NK-92 (cell line): ENCODE measurements around the gene SRSF1.

Experiments
- DNase-seq: peaks from one replicate; lab custom pipeline; 2025; ENCODE audit not compliant: unreplicated experiment; lab: John Stamatoyannopoulos, UW

Gene SRSF1

GRCh38 chr17:58019039-58019438, 12.0 kb upstream of the SRSF1 start:
- DNase-seq: no peak

DNA sequence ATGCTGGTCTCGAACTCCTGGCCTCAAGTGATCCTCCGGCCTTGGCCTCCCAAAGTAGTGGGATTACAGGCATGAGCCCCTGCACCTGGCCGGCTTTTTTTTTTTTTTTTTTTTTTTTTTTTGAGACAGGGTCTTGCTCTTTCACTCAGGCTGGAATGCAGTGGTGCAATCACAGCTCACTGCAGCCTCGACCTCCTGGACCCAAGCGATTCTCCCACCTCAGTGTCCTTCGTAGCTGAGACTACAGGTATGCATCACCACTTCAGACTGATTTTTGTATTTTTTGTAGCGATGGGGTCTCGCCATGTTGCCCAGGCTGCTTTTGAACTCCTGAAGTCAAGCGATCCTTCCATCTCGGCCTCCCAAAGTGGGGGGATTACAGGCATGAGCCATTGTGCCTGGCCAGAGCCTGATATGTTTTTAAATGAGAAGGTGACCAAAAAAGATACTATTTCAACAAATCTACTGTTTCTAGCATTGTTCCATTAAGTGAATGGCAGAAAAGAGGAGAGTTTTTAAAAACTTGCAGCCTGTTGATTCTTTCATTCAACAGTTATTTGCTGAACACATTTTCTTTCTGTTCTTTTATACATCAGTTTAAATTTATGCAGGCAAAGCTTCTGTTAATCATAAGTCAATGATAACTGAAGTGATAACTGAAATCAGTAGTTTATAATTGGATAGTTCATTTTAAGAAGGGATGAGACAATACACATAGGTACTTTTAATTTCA, 3.2 kb upstream of the SRSF1 start:
- DNase-seq: no peak

DNA sequence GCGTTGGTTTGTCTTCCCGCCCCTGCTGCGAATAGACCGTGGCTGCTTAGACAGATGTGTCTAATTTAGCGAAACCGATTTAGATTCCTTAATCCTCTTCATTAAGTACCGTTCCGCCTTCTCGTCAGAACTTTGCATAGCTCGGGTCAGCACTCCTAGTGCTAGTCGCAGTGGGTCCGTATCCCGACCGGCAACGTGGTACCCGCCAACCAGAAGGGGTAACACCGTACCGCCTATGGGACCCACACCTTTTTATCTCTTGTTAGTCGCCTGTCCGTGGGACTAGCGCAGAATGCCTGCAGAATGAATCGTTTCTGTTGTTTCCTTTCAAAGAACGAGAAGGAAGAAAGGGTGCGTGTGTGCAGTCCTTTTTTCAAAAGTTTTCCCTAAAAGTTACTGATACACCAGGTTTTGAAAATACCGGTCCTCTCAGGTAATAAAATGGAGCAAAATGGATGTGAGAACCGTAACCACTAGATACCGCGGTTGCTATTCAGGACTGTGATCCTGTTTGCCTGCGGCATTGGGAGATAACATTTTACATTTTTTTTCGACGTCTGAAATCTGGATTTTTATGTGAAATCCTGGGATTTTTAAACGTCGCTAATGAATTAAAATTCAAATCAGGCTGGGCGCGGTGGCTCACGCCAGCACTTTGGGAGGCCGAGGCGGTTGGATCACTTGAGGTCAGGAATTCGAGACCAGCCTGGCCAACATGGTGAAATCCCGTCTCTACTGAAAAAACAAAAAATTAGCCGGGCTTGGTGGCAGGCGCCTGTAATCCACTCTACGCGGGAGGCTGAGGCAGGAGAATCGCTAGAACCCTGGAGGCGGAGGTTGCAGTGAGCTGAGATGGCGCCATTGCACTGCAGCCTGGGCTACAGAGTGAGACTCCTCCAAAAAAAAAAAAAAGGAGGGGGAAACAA, 998 bp upstream of the SRSF1 start:
- no peak for DNase-seq

- DNase-seq: no peak
Measured at GRCh38 chr17:58006560-58006923, 504 bp downstream of the SRSF1 start.

DNA sequence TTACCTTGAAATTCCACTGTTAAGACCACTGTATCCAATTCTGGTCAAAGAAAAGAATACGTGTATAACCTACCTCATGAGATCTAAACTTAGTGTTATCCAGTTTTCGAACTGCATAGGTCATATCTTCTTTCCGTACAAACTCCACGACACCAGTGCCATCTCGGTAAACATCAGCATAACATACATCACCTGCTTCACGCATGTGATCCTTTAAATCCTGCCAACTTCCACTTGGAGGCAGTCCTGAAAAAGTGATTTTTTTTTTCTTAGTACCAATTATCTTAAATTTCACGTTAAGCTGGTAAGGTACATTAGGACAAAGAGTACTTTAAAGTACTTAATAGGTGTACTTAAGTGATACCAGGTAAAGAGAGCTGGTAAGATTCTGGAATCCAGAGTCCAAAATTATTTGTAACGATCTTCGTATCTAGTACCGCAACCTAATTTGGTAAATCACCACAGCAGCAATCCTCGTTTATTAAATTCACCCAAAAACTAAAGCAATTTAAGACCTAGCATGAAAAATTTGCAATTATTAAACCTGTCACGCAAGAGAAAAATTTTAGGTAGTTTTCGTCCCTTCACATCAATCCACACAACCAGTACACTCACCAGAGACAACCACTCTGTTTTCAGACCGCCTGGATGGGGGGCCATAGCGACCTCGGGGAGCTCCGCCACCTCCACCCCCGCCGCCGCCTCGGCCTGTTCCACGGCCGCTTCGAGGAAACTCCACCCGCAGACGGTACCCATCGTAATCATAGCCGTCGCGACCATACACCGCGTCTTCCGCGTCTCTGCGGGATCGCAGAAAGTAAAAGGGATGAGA, 1.1 kb downstream of the SRSF1 start:
- DNase-seq: no peak

DNA sequence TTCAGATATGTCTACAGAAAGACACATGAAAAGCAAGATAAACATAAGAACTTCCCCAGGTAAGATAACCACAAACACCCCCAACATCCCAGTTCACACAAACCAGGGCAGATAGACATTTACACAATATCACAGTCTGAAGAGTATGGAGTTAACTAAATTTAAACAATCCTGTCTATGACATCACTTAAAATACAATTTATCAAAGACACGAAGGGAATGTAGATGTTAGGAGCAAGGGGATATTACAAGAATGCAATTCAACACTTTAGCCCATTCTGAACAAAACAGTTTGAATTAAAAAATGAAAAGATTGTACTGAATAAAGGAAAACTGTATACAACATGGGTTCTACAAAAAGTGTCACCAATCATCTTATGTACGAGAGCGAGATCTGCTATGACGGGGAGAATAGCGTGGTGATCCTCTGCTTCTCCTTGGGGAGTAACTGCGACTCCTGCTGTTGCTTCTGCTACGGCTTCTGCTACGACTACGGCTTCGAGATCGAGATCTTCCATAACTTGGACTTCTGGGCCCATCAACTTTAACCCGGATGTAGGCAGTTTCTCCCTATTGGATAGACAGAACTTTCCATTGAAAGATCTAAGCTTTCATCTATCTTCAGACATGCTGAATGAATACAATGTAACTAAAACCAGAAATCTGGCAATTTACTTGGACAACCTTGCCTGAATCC, 1.9 kb downstream of the SRSF1 start:
- no peak for DNase-seq

DNA sequence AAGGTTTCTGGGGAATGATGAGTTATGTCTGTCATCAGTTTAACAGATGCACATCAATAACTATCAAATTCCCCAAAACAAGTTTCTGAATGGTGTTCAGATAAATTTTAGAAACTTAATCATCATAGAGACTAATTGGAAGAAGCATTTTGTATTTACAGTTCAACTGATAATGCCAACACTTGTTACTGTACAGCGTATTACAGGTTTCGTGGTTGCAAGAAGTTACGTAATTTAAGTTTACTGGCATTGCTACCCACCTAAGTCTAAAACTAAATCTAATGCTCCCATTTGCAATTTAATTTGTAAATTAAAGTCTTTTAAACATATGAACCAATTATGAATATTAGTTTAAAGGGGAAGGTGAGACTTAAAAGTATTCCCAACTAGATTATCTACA, 3.0 kb downstream of the SRSF1 start:
- DNase-seq: no peak

DNA sequence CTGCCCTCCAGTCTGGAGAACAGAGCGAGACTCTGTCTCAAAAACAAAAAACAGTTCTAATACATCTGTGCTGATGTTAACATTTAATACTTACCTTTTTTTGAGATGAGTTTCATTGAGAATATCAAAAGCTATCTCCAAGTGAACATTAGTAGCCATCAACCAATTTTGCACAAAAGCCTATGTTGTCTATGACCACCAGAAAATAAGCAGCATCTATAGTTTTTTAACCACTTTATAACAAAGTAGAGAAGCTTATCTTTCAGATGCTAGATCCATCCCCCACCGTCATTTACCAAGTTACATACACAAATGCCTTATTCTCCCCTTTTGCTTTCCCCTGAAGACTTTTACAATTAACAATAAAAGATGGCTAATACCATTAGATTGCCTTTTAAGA, 4.1 kb downstream of the SRSF1 start:
- no peak for DNase-seq

DNA sequence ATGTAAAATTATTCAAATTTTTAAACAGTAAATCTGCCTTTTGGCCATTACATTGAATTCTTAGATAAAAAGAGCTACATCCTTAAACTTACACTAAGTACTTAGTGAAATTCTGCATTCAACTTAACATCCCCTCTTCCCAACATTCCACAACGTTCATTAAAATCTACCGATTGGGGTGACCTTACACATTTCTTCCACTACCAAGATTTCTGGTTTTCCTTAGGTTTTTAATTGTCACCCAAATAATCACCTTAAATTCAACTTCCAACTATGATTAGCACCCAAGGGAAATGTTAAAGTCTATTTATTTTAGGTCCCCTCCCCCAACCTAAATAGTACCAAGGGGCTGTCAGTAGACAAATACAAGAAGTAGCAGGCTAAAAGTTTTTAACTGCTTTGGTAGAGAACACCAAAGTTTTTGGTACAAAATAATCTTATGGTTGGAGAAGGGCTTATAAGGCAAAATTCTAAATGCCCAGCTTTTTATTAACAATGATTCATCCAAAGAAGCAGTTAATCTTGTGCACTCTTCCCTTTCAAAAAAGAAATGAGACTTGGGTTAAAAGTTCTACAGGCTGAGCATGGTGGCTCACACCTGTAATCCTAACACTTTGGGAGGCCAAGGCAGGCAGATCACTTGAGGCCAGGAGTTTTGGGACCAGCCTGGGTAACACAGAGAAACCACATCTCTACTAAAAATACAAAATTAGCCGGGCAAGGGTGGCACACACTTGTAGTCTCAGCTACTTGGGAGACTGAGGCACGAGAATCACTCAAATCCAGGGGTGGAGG, 4.7 kb downstream of the SRSF1 start:
- DNase-seq: no peak

DNA sequence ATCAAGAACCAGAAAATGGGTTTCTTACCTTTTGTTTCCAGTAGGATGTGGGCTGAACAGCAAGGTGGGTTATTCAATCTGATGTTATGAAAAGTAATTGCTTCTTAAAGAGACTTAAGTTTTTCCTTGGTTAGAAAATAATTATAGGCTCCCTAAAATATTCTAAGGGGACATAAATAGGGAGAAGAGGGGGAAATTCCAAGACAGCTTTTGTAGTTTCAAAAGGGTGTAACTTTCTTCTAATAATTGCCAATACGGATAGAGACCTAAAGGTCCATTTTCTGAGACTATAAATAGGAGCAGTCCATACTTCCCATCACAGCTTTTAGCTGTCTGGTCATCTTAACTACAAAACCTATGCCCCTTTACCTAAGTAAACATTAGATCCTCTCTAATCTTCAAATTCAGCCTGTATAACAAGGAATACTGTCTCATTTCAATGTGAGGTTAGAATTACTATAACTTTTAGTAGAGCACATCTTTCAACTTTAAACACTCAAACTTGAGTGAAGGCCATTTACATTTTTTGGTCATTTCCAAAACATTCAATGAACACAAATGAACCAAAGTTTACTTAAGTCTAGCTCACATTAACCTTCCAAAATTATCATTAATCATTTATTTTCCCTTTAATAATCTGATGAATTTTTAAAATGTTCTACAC, 5.5 kb downstream of the SRSF1 start:
- no peak for DNase-seq

DNA sequence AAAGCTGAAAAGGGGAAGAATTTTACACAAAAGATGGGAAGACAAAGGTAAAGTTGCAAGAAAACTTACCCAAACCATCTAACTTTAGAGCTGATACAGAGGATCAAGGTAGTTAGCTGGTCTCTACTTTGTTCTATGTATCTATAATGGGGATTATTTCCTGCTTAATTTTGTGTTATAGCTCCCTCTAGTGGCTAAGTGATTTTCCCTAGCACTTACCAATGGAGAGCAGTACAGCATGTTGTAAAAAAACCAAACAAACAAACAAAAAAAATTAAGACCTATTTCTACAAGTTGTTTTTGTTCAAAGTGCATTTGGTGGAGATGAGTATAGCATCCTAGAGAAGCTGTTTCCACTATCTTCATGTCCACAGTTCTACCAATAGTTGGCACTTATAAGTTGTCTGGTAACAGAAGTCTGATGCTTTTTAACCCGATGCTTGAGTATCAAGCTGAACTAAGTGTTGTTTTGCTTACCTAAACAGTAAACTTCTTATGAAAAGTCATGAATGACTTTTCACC, 7.5 kb downstream of the SRSF1 start:
- DNase-seq: no peak

DNA sequence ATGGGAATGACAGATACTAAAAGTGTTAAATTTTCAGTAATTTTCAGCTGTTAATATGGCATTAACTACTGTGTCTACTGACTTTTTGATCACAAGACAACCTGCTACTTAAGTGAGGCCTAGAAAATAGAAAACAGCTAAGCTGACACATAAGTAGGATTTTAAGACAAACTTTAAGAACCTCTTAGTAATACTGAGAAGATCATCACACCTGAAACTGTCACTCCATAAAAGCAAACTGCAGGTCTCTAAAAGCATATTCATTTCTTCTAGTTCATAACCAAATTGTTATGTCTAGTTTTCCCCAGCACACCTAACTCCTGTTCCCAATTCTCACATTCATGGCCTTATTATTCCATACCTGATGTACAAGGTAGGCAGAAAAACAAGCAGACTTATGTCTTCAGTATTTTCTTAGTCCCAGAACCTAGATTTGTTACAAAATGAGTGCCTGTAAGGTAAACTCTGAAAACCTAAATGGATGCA, 8.0 kb downstream of the SRSF1 start:
- DNase-seq: no peak

DNA sequence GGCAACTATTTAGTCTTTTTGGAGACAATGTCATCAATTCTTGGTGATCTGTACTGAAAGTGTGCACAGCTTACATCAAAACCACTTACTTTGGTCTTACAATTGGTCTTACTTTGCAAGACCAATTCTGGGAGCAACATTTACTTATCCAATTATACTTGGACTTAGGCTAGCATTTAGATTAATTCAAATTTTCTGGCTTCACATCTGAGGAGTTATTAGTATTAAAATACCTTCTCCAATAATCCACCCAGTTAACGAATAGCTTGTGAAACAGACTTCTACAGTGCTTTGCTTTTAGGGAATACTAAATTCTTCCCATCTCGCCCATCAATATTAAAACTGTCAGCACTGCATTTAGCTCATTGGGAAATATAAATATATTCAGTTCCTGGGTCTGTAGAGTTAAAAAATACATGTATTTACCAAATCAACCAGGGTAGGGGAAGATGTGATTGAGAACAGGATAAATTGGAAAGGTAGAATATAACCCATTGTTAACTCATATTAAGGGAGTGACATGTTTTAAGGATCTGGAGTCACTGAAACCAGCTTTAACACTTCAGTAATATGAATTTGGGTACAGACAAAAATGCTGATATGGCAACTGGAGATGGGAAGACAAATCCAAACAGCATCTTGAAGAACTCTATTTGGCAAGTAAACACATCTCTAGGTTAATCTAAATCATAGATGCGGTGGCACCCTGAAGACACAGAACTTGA, 9.8 kb downstream of the SRSF1 start:
- no peak for DNase-seq

GRCh38 chr17:57995076-57995956, 11.7 kb downstream of the SRSF1 start:
- no peak for DNase-seq

- DNase-seq: no peak
Measured at GRCh38 chr17:57994436-57994835, 12.6 kb downstream of the SRSF1 start.

- DNase-seq: no peak
Measured at GRCh38 chr17:57993471-57994365, 13.3 kb downstream of the SRSF1 start.

DNA sequence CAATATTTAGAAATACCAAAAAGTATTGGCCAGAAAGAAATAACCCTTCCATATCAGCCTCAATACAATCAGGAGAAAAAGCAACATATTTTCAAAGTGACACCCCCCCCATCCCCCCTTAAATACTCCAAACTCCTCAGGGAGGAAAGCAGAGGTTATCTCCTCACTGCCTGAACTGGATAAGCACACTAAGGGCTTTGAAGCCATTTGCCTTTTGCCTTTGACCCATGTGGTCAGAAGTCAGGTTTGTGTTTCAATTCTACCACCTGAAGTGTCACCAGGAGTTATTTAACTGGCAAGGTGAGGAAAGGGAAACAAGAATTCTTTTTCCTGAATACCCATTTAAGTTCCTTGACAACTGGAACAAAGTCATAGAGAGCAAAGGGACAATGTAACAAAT, 15.5 kb downstream of the SRSF1 start:
- no peak for DNase-seq
